ENCODE results near the gene TMEM167B.
A peak's percentile ranks its signal among the peaks of the same experiment; 100 is the strongest.
"Not testable (repeated sequence)": the region's sequence is repeated elsewhere in the genome, so short reads cannot be mapped to it uniquely, and the experiment has no call there.

The TMEM167B gene

DNA sequence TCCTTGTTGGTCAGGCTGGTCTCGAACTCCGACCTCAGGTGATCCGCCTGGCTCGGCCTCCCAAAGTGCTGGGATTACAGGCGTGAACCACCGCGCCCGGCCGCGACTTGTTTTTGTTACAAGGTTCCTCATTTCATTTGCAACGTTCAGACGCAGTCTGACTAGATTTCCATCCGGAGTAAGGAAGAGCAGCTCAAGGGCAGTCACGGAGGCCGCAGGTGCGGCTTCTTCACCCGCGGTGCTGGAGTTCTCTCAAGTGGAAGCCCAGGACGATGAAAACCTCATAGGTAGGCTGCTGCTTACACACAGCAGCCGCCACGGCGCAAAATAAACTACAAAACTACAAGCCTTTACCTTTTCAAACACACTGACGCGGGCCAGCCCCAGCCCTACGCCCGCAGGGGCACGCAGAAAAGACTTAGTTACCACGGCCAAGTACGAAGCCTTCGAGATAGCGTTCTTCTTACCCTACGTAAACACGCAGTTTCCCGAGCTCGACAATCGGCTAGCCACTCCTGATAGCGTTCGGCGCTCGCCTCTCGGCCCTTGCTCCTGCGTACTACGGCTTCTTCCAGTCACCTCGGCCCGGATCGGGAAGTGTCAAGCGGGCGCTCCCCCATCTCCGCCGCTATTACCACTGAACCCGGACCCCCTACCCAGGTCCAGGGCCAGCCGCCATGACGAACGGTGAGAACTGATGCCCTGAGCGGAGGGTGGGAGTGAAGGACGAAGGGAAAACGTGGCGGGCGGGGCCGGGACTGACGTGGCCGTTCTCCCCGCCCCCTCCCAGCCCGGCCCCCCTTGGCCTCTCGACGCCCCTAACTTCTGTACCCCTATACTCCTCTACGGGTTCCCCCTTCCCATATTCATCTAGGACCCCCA is at the start of gene TMEM167B:
Gene TMEM167B (plus strand): TSS at position 569 of the 882 bp plus-strand sequence. CDS start 109 bp downstream, at position 678.
- DNase-seq = peak; percentile 81

DNA sequence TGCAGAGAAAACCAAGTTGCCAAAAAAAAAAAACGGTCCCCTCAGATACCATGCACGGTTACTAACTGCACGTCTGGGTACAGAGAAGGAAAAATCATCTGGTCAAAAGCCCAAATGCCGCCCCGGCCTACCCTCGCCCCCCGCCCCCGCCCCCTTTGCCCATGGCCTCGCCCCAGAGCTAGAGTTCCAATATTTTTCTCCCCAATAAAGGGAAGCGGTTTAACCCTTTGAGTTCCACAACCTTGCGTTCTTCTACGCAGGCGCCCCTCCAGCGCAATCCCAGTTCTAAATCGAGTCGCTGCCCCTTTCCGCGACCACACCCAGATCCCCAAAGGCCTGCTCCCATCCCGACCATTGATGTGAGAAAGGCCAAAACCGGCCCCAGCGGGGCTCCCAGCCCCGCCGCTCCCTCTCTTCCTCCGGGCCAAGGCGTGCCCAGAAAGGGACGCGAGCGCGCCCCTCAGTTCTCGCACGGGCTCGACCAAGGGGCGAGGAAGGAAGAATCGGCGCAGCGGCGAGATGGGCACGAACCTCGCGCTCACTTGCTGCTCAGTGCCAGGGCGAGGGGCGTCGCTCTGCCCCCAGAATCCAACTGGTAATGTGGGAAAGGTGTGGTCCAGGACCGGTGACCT is 49.5 kb upstream of the TMEM167B start:
- DNase-seq = no peak

DNA sequence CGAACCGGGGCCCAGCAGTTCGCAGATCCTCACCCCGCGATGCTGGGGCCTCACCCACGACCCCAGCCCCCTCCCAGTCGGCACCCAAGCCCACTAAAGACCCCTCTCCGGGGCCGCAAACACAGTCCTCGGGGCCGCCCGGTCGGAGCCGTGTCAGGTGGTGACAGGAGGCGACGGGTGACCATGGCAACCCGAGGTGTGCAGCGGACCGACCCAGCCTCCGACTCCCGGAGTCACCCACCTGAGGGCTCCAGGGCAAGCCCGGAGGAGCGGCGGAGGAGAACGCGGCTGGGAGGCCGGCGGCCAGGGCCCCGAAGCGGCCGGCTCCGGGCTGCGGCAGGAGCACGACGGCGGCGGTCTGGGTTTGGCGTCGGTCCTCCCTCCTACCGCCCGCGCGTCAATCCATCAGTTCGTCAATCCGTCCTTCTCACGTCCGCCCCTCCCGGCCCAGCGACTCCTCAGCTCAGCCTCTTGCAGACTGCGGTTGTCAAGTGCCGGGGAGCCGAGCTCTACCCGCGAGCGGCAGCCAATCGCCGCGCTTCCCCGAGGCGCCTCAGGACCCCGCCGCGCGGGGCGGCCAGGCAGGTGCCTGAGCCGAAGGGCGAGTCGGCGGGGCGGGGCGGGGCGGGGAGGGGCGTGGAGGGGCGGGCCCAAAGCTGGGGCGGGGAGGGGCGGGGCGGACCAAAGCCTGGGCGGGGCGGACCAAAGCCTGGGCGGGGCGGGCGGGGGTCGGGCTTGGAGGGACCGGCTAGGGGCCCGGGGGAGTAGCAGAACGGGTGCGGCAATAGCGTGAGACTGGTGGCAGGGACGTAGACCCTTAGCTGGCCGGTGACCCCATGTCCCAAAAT is 48.7 kb upstream of the TMEM167B start, which contains the start of gene WDR47:
Gene WDR47 (minus strand): TSS at position 482 of the 848 bp plus-strand sequence. CDS start 18,590 bp downstream, outside the sequence.
- peak; percentile 91 for DNase-seq

DNA sequence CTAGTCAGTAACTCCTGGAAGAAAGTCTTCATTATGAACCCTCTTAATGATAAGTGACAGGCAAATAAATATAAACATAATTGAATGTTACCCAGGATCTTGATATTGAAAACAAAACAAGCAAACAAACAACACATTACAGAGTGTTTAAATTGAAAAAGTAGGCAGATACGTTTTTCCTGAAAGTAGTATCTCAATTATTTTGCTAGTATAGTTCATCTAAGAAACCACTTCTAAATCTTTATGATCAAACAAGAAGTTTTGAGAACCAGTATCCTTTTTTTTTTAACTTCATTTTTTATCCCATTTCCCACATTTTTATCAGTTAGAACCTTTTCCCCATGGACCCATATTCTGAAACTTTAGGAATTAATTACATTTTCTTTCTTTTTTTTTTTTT is 45.0 kb upstream of the TMEM167B start:
- no peak for DNase-seq

DNA sequence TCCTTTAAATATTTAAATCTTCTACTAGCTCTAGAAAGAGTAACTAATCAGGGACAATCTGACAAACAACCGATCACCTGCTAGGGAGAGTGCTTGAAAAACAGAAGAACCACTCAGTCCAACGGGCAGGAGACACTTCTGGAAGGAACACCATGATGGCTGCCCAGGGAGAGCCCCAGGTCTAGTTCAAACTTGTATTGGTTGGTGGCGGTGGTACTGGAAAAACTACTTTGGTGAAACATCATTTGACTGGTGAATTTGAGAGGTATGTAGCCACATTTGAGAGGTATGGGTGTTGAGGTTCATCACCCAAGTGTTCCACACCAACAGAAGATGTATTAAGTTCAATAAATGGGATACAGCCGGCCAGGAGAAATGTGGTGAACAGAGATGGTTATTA is 43.9 kb upstream of the TMEM167B start:
- no peak for DNase-seq

DNA sequence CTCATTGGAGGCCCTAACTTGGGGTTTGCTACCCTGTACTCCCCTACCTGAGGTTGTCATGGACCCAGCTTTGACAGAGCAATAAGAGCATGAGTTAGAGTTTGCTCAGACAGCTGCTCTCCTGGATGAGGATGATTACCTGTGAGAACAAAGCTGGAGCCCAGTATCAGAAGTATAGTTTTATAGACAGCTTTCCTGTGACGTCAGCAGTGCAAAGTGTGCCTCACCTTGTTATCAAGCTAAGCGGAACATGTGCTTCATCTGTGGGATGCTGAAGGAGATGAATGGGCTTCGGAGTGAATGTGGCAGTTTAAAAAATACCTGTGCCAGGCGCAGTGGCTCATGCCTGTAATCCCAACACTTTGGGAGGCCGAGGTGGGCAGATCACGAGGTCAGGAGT is 43.2 kb upstream of the TMEM167B start:
- DNase-seq = no peak

DNA sequence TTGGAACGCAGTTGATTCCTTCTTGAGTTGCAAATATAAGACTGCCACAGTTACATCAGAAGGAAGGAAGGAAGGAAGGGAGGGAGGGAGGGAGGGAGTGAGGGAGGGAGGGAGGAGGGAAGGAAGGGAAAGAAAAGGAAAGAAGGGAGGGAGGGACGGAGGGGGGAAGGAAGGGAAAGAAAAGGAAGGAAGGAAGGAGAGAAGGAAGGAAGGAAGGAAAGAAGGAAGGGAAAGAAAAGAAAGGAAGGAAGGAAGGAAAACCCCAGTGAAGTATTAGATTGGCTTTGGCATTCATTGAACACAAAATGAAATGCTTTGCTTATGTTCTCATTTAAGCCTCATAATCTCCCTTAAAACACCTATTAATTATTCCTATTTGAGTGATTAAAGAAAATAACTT is 42.2 kb upstream of the TMEM167B start:
- DNase-seq = no peak

DNA sequence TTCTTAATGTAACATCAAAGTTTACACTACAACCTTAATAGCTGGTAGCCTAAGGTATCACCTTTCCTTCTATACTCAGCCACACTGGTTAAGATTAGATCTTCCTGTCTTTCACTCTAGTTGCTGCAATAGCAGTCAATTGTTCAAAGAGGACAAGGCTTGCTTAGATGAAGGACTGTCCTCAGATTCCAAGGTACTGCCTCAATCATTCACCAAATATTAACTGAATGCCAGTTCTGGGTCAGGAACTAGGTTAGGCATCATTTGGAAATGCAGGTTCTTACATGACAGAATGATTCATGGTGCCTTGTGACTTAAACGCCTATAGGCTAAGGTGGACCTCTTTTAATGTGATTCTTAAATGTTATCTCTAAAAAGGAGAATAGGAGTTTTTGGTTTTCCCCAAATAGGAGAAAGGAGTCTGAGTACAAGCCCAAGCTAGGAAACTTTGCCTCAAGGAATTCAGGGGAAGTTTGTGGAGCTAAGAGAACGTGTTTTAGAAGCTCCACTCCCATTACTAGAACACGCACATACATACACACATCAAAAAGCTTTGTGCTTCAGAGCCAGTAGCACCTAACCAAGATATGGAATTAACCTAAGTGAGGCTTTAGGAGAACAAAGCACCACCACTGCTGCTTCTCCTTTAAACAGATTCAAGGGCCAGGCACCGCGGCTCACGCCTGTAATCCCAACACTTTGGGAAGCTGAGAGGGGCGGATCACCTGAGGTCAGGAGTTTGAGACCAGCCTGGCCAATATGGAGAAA is 40.2 kb upstream of the TMEM167B start:
- no peak for DNase-seq

DNA sequence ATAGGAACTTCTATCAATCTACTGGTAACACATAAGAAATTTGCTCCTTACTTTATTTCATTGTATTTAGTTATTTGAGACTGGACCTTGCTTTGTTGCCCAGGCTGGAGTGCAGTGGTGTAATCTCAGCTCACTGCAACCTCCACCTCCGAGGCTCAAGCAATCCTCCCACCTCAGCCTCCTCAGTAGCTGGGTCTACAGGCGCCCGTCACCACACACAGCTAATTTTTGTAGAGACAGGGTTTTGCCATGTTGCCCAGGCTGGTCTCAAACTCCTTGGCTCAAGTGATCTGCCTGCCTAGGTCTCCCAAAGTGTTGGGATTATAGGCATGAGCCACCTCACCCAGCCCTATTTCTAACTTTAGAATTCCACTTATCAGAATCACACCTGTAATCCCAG is 38.4 kb upstream of the TMEM167B start:
- DNase-seq = not testable (repeated sequence)

DNA sequence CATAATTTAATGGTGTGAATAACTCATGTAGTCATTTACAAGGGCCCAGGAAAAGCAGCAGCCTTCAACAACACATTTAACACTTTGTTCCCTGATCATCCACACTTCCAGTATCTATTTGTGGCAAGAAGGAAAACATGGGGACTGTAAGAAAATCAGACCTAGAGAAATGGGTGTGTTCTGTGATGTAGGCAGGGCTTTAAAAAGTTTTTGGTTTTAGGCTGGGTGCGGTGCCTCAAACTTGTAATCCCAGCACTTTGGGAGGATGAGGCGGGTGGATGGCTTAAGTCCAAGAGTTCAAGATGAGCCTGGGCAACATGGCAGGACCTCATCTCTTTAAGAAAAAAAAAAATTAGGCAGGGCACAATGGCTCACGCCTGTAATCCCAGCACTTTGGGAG is 34.5 kb upstream of the TMEM167B start:
- no peak for DNase-seq

DNA sequence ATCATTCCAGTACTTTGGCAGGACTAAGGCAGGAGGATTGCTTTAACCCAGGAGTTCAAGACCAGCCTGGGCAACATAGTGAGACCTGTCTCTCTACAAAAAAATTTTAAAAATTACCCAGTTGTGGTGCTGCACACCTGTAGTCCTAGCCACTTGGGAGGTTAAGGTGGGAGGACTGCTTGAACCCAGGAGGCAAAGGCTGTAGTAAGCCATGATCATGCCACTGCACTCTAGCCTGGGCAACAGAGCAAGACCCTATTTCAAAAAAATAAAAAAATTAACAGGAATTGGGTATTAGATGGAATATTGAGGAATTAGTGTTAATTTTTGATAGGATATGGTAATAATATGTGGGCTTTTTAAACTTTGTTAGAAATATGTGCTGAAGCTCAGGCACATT is 31.5 kb upstream of the TMEM167B start:
- DNase-seq = no peak

DNA sequence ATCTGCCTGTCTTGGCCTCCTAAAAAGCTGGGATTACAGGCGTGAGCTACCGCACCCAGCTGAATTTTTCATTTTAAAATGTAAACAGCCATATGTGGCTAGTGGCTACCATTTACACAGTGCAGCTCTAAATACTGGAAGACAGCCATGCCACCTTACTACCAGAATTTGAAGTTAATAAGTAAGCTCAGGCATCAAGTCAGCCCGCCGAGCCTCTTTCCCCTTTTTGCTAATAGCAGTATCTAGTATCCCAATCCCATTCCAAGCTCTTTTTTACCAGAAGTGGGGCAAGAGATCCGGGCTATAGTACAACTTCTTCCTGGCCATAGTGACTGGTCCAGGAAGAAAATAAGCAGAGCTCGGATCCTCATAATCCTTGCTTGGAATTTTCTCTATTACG is 29.9 kb upstream of the TMEM167B start:
- DNase-seq = no peak

DNA sequence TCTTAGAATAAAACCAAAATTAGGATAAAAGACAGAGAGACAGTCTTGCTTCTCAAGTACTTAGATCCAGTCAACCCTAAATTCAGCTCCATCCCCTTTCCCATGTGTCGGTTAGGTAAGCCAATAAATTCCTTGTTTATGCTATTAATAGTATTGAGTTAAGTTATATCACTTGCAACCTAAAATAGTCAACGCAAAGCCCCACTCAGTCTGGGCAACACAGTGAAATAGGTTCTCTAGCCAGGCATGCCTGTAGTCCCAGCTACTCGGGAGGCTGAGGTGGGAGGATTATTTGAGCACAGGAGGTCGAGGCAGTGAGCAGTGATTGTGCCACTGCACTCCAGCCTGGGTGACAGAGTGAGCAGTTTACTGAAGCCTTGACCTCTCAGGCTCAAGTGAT is 29.4 kb upstream of the TMEM167B start:
- DNase-seq = no peak

DNA sequence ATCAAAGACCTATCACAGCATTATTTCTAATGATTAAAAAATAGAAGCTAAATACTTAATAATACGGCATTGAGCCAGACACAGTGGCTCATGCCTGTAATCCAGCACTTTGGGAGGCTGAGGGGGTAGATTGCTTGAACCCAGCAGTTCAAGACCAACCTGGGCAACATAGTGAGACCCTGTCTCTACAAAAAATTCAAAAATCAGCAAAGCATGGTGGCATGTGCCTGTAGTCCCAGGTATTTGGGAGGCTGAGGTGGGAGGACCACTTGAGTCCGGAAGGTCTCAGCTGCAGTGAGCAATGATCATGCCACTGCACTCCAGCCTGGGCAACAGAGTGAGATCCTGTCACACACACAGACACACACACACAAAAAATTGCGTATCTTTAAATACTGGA is 25.4 kb upstream of the TMEM167B start:
- no peak for DNase-seq

DNA sequence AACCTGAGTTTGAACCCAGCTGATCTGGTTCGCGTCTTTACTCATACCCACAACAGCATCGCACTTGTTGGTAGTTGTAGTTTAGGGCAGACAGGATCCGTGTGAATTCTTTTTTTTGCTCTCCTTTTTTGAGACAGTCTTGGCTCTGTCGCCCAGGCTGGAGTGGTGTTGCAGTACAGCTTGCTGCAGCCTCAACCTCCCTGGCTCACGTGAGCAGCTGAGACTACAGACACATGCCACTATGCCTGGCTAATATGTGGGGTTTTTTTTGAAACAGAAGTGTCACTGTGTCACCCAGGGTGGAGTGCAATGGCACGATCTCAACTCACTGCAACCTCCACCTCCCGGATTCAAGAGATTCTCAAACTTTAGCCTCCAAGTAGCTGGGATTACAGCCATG is 22.7 kb upstream of the TMEM167B start:
- DNase-seq = no peak

DNA sequence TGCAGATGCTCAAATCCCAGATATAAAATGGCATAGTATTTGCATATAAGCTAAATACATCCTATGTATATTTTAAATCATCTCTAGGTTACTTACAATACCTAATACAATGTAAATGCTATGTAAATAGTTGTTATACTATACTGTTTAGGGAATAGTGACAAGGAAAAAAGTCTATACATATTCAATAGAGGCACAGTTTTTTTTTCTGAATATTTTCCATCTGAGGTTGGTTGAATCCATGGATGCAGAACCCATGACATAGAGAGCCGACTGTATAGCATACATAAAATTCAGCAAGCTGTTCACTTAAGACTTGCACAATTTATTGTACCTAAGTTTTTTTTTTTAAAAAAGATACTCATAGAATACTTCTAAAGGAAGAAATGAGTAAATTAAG is 21.3 kb upstream of the TMEM167B start:
- no peak for DNase-seq

DNA sequence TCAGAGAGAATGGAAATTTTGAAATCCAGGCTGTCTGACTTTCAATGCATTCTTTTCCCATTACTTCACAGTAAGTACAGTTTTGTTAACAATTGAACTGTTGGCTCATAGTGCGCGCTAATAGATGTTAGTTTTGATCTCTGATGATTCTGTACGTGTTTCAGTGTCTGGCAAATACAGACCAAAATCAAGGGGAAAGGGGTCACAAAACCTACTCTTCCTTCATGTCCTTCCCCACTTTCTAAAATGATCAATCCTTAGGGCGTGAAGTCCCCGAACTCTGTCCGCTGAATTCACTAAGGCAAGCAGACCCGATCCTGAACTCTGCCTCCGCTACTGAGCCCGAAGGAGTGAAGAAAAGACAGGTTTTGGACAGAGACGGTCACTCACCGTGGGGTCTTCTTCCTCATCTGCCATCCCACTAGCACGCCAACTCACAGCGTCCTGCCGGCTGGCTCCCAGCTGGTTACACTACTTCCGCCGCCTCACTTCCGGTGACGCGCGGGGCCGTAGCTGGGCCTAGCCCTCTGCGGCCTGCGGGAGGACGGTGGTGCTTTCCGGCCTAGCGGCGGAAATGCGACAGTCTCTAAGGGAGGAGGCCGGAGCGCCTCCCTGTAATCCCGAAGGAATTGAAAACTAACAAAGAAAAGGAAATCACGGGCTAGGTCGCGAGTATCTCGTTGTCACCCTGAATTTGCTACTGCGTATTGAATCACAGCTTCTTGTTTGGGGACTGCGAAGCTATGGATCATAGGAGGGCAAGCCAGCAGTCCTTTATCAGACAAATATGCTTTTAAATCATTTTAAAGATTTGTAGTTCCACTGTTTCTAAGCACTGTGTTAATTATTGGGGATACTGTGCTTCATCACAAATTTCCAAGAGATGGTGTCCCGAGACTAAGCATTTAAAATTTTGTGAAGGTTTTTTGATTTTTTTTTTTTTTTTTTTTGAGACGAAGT is 14.8 kb upstream of the TMEM167B start, which contains the start of gene TAF13:
Gene TAF13 (minus strand): TSS at position 473 of the 960 bp plus-strand sequence. CDS start 56 bp downstream, at position 417.
- DNase-seq = peak; percentile 97

DNA sequence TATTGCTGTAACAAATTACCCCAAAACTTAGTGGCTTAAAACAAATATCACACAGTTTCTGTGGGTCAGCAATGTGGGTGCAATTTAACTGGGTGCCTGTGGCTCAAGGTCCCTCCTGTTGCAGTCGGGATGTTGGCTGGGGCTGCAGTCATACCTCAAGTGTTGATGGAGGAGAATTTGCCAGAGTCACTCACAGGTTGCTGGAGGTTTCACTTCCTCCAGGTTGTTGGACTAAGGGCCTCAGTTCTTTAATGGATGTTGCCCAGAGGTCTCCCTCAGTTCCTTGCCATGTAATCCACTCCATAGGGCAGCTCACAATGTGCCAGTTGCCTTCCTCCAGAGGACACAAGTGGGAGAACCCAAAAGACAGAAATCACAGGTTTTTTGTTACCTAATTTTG is 12.2 kb upstream of the TMEM167B start:
- no peak for DNase-seq

DNA sequence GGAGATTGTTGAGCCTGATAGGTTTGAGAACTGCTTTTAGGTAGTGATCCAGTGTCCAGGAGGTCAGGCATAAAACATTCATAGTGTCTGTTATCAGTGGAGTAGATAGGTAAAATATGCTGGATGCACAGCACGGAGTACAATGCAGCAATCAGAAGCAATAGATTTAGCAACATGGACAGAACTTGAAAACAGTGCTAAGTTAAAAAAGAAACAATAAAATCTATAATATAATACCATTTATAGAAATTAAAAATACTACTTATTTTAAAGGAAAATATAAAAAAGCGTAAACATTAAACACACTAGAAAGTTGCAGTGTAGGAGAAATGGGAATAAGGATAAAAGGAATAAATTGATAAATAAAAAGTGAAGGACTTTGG is 11.3 kb upstream of the TMEM167B start:
- DNase-seq = no peak

DNA sequence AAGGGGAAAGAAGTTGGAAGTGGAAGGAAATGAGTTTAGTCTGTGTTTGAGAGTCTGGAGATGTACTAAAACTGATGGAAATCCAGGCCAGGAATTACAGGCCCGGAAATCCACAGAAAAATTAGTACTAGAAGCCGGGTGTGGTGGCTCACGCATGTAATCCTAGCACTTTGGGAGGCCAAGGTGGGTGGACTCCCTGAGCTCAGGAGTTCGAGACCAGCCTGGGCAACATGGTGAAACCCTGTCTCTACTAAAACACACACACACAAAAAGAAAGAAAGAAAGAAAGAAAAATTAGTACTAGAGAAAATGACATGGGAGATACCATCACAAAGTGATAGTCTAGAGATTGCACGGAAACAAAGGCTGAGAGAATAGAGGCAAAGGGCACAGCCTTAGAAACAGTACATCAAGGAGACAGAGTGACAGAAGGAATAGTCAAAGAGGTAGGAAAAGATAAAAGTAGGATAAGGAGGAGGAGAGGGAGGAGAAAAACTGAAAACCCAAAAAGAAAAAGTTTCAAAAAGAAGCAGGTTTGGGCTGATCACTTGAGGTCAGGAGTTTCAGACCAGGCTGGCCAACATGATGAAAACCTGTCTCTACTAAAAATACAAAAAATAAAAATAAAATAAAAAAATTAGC is 10.0 kb upstream of the TMEM167B start:
- DNase-seq = no peak

DNA sequence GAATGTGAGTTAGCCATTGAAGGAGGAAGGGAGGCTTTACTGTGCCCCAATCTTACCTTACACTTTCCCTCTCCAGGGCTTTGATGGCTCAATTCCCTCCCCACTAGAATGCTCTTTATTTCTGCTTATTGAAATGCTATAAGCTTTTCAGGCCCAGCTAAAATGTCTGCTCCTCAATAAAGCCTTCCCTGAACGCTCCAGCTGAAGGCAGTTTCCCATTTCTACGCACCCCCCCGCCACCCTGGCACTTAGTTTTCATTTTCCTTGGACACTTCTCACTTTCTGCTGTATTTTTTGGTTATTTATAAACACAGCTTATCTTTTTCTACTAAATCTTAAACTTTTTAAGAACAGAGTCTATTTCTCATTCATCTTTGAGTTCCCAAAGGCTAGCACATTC is 7.1 kb upstream of the TMEM167B start:
- DNase-seq = no peak
